ENCODE measurements around the gene RNASE4.

GRCh38 chr14:20722016-20722415, 37.7 kb downstream of the RNASE4 start:
- TF ChIP-seq, protein P1, sequence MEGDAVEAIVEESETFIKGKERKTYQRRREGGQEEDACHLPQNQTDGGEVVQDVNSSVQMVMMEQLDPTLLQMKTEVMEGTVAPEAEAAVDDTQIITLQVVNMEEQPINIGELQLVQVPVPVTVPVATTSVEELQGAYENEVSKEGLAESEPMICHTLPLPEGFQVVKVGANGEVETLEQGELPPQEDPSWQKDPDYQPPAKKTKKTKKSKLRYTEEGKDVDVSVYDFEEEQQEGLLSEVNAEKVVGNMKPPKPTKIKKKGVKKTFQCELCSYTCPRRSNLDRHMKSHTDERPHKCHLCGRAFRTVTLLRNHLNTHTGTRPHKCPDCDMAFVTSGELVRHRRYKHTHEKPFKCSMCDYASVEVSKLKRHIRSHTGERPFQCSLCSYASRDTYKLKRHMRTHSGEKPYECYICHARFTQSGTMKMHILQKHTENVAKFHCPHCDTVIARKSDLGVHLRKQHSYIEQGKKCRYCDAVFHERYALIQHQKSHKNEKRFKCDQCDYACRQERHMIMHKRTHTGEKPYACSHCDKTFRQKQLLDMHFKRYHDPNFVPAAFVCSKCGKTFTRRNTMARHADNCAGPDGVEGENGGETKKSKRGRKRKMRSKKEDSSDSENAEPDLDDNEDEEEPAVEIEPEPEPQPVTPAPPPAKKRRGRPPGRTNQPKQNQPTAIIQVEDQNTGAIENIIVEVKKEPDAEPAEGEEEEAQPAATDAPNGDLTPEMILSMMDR (IDR thresholded peaks at IDR 0.05 in 2 of 3, conservative IDR thresholded peaks at IDR 0.05 in 1 of 3; ENCODE audit: borderline replicate concordance in 1 of 3, insufficient read depth in 1 of 3, low read depth in 2 of 3, low read length in 2 of 3), result no peak
- TF ChIP-seq ZFX (IDR thresholded peaks at IDR 0.05), result no peak
- no peak for TF ChIP-seq CEBPB (IDR thresholded peaks at IDR 0.05; ENCODE audit: low read depth)
- TF ChIP-seq POLR2AphosphoS5 (IDR thresholded peaks at IDR 0.05; ENCODE audit: low read depth, low read length), result no peak
- no peak for TF ChIP-seq POLR2A (IDR thresholded peaks at IDR 0.05; ENCODE audit: borderline replicate concordance, extremely low read depth, insufficient read depth, insufficient read length)
- no peak for TF ChIP-seq EZH2 (IDR thresholded peaks at IDR 0.05)
